ENCODE data around the gene SEMA6D. TPM values are rescaled to one million over a fixed set of nuclear protein-coding genes. Genes with fewer than 3 reads are reported as not detected.

The SEMA6D gene
- total and polyA plus RNA-seq, 2 donors (not counting 3 experiments of a cell fraction or from before 2014, with no cell fraction given) = 16.3 to 22.5 TPM

GRCh38 chr15:47746516-47746915 is 29.2 kb downstream of the SEMA6D start:
- no peak for DNase-seq (ENCODE audit: low read depth, low spot score)
- POLR2A ChIA-PET = no interaction called here
- FAIRE-seq = no peak
- H4K20me1 ChIP-seq (replicated peaks; ENCODE audit: control insufficient read depth, extremely low read depth, insufficient read depth, low read length) = no peaks in the 10 kb centered on the region
- no TSS peak for BruUV-seq (replicated peaks)
- H3K4me2 ChIP-seq (ENCODE audit: insufficient read depth, low read length) = no peak overlapping the region
- dilution Hi-C loops (cut with MboI; ENCODE audit: extremely low pct_ligation_motif_present, low sequenced_read_pairs) (no loop called here), intact Hi-C loops (cut with micrococcal nuclease) (no loop called here)
- CTCF ChIA-PET = no interaction called here
- H3K4me1 ChIP-seq (ENCODE audit: control insufficient read depth, extremely low read depth, insufficient read depth, low read length) = peaks cover 17% of the 10 kb centered on the region
- no peak for TF ChIP-seq MYC (IDR thresholded peaks at IDR 0.05; ENCODE audit: low read depth, low read length)
- TF ChIP-seq POLR2A (IDR thresholded peaks at IDR 0.05; ENCODE audit: low read depth, low read length) = no peak
- no peak for TF ChIP-seq MAX (IDR thresholded peaks at IDR 0.05; ENCODE audit: insufficient read depth, insufficient read length)
- TF ChIP-seq JUN (IDR thresholded peaks at IDR 0.05; ENCODE audit: borderline replicate concordance, insufficient read depth, insufficient read length, low read depth) = no peak
- TF ChIP-seq CTCF (IDR thresholded peaks at IDR 0.05; ENCODE audit: extremely low read depth in 1 of 2, insufficient read depth in 1 of 2, low read depth in 1 of 2, low read length in 2 of 2) = no peak
- no peak for TF ChIP-seq EZH2 (IDR thresholded peaks at IDR 0.05; ENCODE audit: borderline replicate concordance, low read depth, low read length, severe bottlenecking)
- no peak for TF ChIP-seq GATA2 (IDR thresholded peaks at IDR 0.05; ENCODE audit: insufficient read depth, insufficient read length, low read depth, low read length)
- no peak for TF ChIP-seq POLR2AphosphoS5 (IDR thresholded peaks at IDR 0.05; ENCODE audit: insufficient read depth, low read depth, low read length)
- no peak for TF ChIP-seq FOS (IDR thresholded peaks at IDR 0.05; ENCODE audit: borderline replicate concordance, insufficient read depth, low read length)
- no peaks in the 10 kb centered on the region for H3K27me3 ChIP-seq (ENCODE audit: control insufficient read depth in 2 of 2, insufficient read depth in 2 of 2, low read length in 2 of 2)
- H3K9me3 ChIP-seq (replicated peaks; ENCODE audit: control insufficient read depth, insufficient read depth, low read length) = no peaks in the 10 kb centered on the region
- no peak overlapping the region for H2AFZ ChIP-seq (ENCODE audit: low read depth, low read length)
- H3K79me2 ChIP-seq (ENCODE audit: control insufficient read depth, insufficient read depth, low read length) = no peaks in the 10 kb centered on the region
- H3K36me3 ChIP-seq (ENCODE audit: control insufficient read depth in 2 of 2, extremely low read depth in 1 of 2, insufficient read depth in 2 of 2, low read length in 2 of 2) = peaks cover 0 to 4% of the 10 kb centered on the region in 2 experiments
- H3K4me3 ChIP-seq (replicated peaks in 1 of 3; ENCODE audit: insufficient read depth in 1 of 3, low read depth in 1 of 3, low read length in 3 of 3) = no peak overlapping the region
- no peaks in the 10 kb centered on the region for H3K9me1 ChIP-seq (replicated peaks; ENCODE audit: control insufficient read depth, extremely low read depth, insufficient read depth, low read length)
- H3K9ac ChIP-seq (replicated peaks; ENCODE audit: extremely low read depth, insufficient read depth, low read length) = no peak overlapping the region
- no peak overlapping the region for H3K27ac ChIP-seq (ENCODE audit: insufficient read depth, low read depth, low read length)

Data from endothelial cell of umbilical vein (primary cell).